ENCODE results near the gene OR8I2. TPM values are rescaled to one million over a fixed set of nuclear protein-coding genes. Genes with fewer than 3 reads are reported as not detected.
"Not testable (repeated sequence)": the region's sequence is repeated elsewhere in the genome, so short reads cannot be mapped to it uniquely, and the experiment has no call there.

The OR8I2 gene
- total RNA-seq (2014; rRNA removed; shearing (Covaris generic)), result not detected in 2 replicates

- DNase-seq (ENCODE audit: low spot score), result no peak
These were observed at the start of gene OR8I2 for GRCh38 chr11:56093008-56093407. OR8I2 (plus strand) TSS chr11:56093308; CDS start chr11:56093308, 0 bp downstream.

- no peak for DNase-seq (ENCODE audit: low spot score)
These were observed 47.6 kb upstream of the OR8I2 start for GRCh38 chr11:56045538-56045937.

GRCh38 chr11:56048480-56048879 lies 44.6 kb upstream of the OR8I2 start:
- DNase-seq (ENCODE audit: low spot score), result no peak

- DNase-seq (ENCODE audit: low spot score), result no peak
These were observed 43.6 kb upstream of the OR8I2 start for GRCh38 chr11:56049487-56049886.

GRCh38 chr11:56056366-56056765 lies 36.7 kb upstream of the OR8I2 start:
- not testable (repeated sequence) for DNase-seq (ENCODE audit: low spot score)

GRCh38 chr11:56057661-56058237 lies 35.4 kb upstream of the OR8I2 start:
- DNase-seq (ENCODE audit: low spot score), result not testable (repeated sequence)

- DNase-seq (ENCODE audit: low spot score), result not testable (repeated sequence)
These were observed 34.8 kb upstream of the OR8I2 start for GRCh38 chr11:56058260-56058780.

- no peak for DNase-seq (ENCODE audit: low spot score)
These were observed 26.1 kb upstream of the OR8I2 start for GRCh38 chr11:56066980-56067379.

GRCh38 chr11:56089697-56090096 lies 3.4 kb upstream of the OR8I2 start:
- DNase-seq (ENCODE audit: low spot score), result peak; percentile 7

GRCh38 chr11:56103210-56103737 lies 10.2 kb downstream of the OR8I2 start, which contains the start of gene OR8H2:
OR8H2 (plus strand) TSS chr11:56103687; CDS start chr11:56105043, 1,356 bp downstream.
- DNase-seq (ENCODE audit: low spot score), result no peak

GRCh38 chr11:56122073-56122472 lies 29.0 kb downstream of the OR8I2 start, which contains the start of gene OR8H3:
OR8H3 (plus strand) TSS chr11:56122373; CDS start chr11:56122373, 0 bp downstream.
- DNase-seq (ENCODE audit: low spot score), result no peak

GRCh38 chr11:56140151-56140661 lies 47.1 kb downstream of the OR8I2 start, which contains the start of gene OR8J3:
OR8J3 (minus strand) TSS chr11:56140201; CDS start chr11:56137718, 2,483 bp downstream.
- no peak for DNase-seq (ENCODE audit: low spot score)

- DNase-seq (ENCODE audit: low spot score), result not testable (repeated sequence)
These were observed 50.6 kb downstream of the OR8I2 start for GRCh38 chr11:56143681-56144080.

Small RNA genes within 50 kb of the gene (small RNA-seq; reads per million reads assigned to genes)
- not detected for gene OR8I4P

Other genes with a start within 250 kb of the OR8I2 start
- not detected in 2 replicates for gene TRIM51, start 210.0 kb upstream of the OR8I2 start, total RNA-seq (2014; rRNA removed; shearing (Covaris generic))
- gene OR5W2, start 178.7 kb upstream of the OR8I2 start, total RNA-seq (2014; rRNA removed; shearing (Covaris generic)), result not detected in 2 replicates
- not detected in 2 replicates for gene OR5I1, start 156.9 kb upstream of the OR8I2 start, total RNA-seq (2014; rRNA removed; shearing (Covaris generic))
- not detected in 2 replicates for gene OR10AG1, start 123.4 kb upstream of the OR8I2 start, total RNA-seq (2014; rRNA removed; shearing (Covaris generic))
- gene OR5F1, start 98.7 kb upstream of the OR8I2 start, total RNA-seq (2014; rRNA removed; shearing (Covaris generic)), result not detected in 2 replicates
- not detected in 2 replicates for gene OR5AS1, start 65.7 kb upstream of the OR8I2 start, total RNA-seq (2014; rRNA removed; shearing (Covaris generic))
- gene OR8H2, start 10.4 kb downstream of the OR8I2 start, total RNA-seq (2014; rRNA removed; shearing (Covaris generic)), result not detected in 2 replicates
- not detected in 2 replicates for gene OR8H3, start 29.1 kb downstream of the OR8I2 start, total RNA-seq (2014; rRNA removed; shearing (Covaris generic))
- gene OR8J3, start 46.9 kb downstream of the OR8I2 start, total RNA-seq (2014; rRNA removed; shearing (Covaris generic)), result not detected in 2 replicates
- not detected in 2 replicates for gene OR8K5, start 67.0 kb downstream of the OR8I2 start, total RNA-seq (2014; rRNA removed; shearing (Covaris generic))
- not detected in 2 replicates for gene OR5J2, start 83.3 kb downstream of the OR8I2 start, total RNA-seq (2014; rRNA removed; shearing (Covaris generic))
- not detected in 2 replicates for gene OR5T2, start 140.9 kb downstream of the OR8I2 start, total RNA-seq (2014; rRNA removed; shearing (Covaris generic))
- gene OR5T3, start 158.9 kb downstream of the OR8I2 start, total RNA-seq (2014; rRNA removed; shearing (Covaris generic)), result not detected in 2 replicates
- gene OR5T1, start 180.8 kb downstream of the OR8I2 start, total RNA-seq (2014; rRNA removed; shearing (Covaris generic)), result not detected in 2 replicates
- not detected in 2 replicates for gene OR8H1, start 198.9 kb downstream of the OR8I2 start, total RNA-seq (2014; rRNA removed; shearing (Covaris generic))
- gene OR8K3, start 221.8 kb downstream of the OR8I2 start, total RNA-seq (2014; rRNA removed; shearing (Covaris generic)), result not detected in 2 replicates

Data from HT-29 (cell line).